Retinal pigment epithelial cell (primary cell): Measurements from ENCODE around the gene ZNF710.

Source experiments
- DNase-seq: peaks from one replicate; pipeline ENCODE4 v3.0.0-alpha.2; 2010; ENCODE audit warnings: low read depth
- H3K4me3 ChIP-seq: 2 replicates; pipeline ENCODE4 v1.5.1; 2011; ENCODE audit warnings: mild to moderate bottlenecking, low read length, control low read depth, moderate library complexity
- CTCF ChIP-seq: conservative IDR thresholded peaks from 2 replicates; pipeline ENCODE4 v1.5.1; 2011; ENCODE audit warnings: low read depth, low read length, control low read depth, inconsistent platforms

The ZNF710 gene

GRCh38 chr15:90019611-90020010 is 18.5 kb downstream of the ZNF710 start:
- DNase-seq = no peak
- H3K4me3 ChIP-seq = no peak overlapping the region
- no peak for TF ChIP-seq CTCF

- H3K4me3 ChIP-seq = no peak overlapping the region
- no peak for DNase-seq
- no peak for TF ChIP-seq CTCF
These were observed 19.1 kb downstream of the ZNF710 start for GRCh38 chr15:90020021-90020735.

- H3K4me3 ChIP-seq = no peak overlapping the region
- no peak for TF ChIP-seq CTCF
- no peak for DNase-seq
These were observed 19.9 kb downstream of the ZNF710 start for GRCh38 chr15:90020936-90021507.

GRCh38 chr15:90022345-90022744 is 21.2 kb downstream of the ZNF710 start:
- no peak for DNase-seq
- no peak overlapping the region for H3K4me3 ChIP-seq
- no peak for TF ChIP-seq CTCF

GRCh38 chr15:90022905-90023700 is 22.0 kb downstream of the ZNF710 start:
- no peak overlapping the region for H3K4me3 ChIP-seq
- DNase-seq = no peak
- no peak for TF ChIP-seq CTCF

- no peak for TF ChIP-seq CTCF
- no peak for DNase-seq
These were observed 23.3 kb downstream of the ZNF710 start for GRCh38 chr15:90024406-90024805.

GRCh38 chr15:90025489-90026033 is 24.4 kb downstream of the ZNF710 start:
- H3K4me3 ChIP-seq = no peak overlapping the region
- DNase-seq = no peak
- TF ChIP-seq CTCF = no peak

More at GRCh38 chr15:90024406-90024805, 23.3 kb downstream of the ZNF710 start:
- H3K4me3 ChIP-seq = no peak overlapping the region
